Pancreas (tissue), 10 donors: ENCODE results near the gene WDTC1. TPM values are rescaled to one million over a fixed set of nuclear protein-coding genes. Genes with fewer than 3 reads are reported as not detected.
A peak's percentile ranks its signal among the peaks of the same experiment; 100 is the strongest.
"Not testable (repeated sequence)": the region's sequence is repeated elsewhere in the genome, so short reads cannot be mapped to it uniquely, and the experiment has no call there.

ENCODE experiments used
- ATAC-seq, 4 donors: fragments of 200-7000 bp; cut with Tn5 transposase; one replicate each; pipeline versions ENCODE4 v1.8.0 to v1.9.1; 2020; ENCODE audit warnings: mild to moderate bottlenecking in 4 of 4, moderate library complexity in 4 of 4
- DNase-seq, 6 donors: peaks; one replicate each; pipeline ENCODE4 v3.0.0-alpha.2; 2020
- FAIRE-seq: peaks from 2 replicates; lab custom pipeline; 2012; peaks lifted over from hg19 to GRCh38; lab: Jason Lieb, UNC
- H3K27ac ChIP-seq, 4 donors: fragments of 200-600 bp; sonication (generic); 1 replicate in 3 of 4; 2 replicates in 1 of 4; pipeline versions ENCODE4 v1.5.0 to v1.8.0; 2020
- H3K27me3 ChIP-seq, 4 donors: fragments of 200-600 bp; one replicate each; pipeline ENCODE4 v1.8.0; 2021
- H3K36me3 ChIP-seq, 3 donors: fragments of 200-600 bp; sonication (generic) in 1 of 3; one replicate each; pipeline versions ENCODE4 v1.5.0 to v1.8.0; 2020 to 2021
- H3K4me1 ChIP-seq, 3 donors: fragments of 200-600 bp; one replicate each; pipeline ENCODE4 v1.8.0; 2021
- H3K4me3 ChIP-seq, 4 donors: fragments of 200-600 bp; sonication (generic) in 2 of 4; one replicate each; pipeline versions ENCODE4 v1.5.0 to v1.8.0; 2020 to 2021
- H3K9me3 ChIP-seq, 4 donors: fragments of 200-600 bp; one replicate each; pipeline ENCODE4 v1.8.0; 2021
- CTCF ChIP-seq, 4 donors: fragments of 200-600 bp; sonication (generic) in 3 of 4; IDR thresholded peaks; one replicate each; pipeline versions ENCODE4 v1.5.0 to v1.8.0; 2021; ENCODE audit warnings: antibody characterized with exemption in 4 of 4
- WGBS, 2 donors: extraction: QIAGEN DNeasy Blood & Tissue Kit; methylation state at CpG; one replicate each; pipeline ENCODE4 v1.1.7; 2013; 5-methylcytosine and 5-hydroxymethylcytosine counted together
- intact Hi-C, 3 donors: fragments of 100-400 bp; cut with DNase I; formaldehyde crosslinking; loops; one replicate each; pipeline versions ENCODE4 v1.11.1 to v1.14.2; 2022
- polyA plus RNA-seq, 2 donors: library from polyadenylated mRNA; stranded (reverse); fragments of 200-250 nt; gene quantifications; one replicate each; pipeline ENCODE4 v1.2.3, GENCODE V29; 2013
- total RNA-seq, 6 donors: library from RNA; stranded (reverse); fragmentation: NEBNext Ultra II Directional in 4 of 6; extraction: Animal tissue kit (Norgen Biotek cat#: 25700) in 4 of 6; gene quantifications; one replicate each; pipeline versions ENCODE4 v1.2.1 to v1.2.4, GENCODE V29; 2021 to 2023
- donor health status: healthy with polysubstance abuse.
- donor health status: DM: no; HTN: no; CAD: no; lungs with moderate emphysema.
- donor health status: DM: no; HTN: no; CAD: no.
- donor health status: control.
- donor health status: control.
- donor health status: Bipolar disorder and iron deficiency.
- donor health status: DM: yes; HTN: yes; CAD: no.
- donor health status: DM: no; HTN: no; CAD: no.
- donor health status: DM: no; HTN: no; CAD: no.
- donor health status: DM: yes; HTN: yes; CAD: no.

WDTC1 gene
- total and polyA plus RNA-seq, 8 donors: 12.2 to 33.2 (median 18.2) TPM

GRCh38 chr1:27285274-27285660 is 50.8 kb downstream of the WDTC1 start:
- Histone ChIP-seq H3K27ac (no peak overlapping the region), H3K36me3 (peaks cover 0 to 6% (median 6%) of the 10 kb centered on the region in 3 donors), H3K4me3 (no peak overlapping the region), H3K4me1 (no peaks in the 10 kb centered on the region), H3K9me3 (no peaks in the 10 kb centered on the region), H3K27me3 (no peaks in the 10 kb centered on the region)
- WGBS, 2 donors: 70 to 76% methylated on average over 2 of the region's 2 CpGs
- no peak for TF ChIP-seq CTCF (IDR thresholded peaks at IDR 0.05)
- no peak for FAIRE-seq
- DNase-seq: no peak
- intact Hi-C loops: loop anchor here in 1 of 3 donors (10.0 kb wide), 1 partner anchor 90 kb away; no protein-coding TSS in a partner anchor
- ATAC-seq: peak in 1 of 4 donors; percentile 11

GRCh38 chr1:27285821-27286220 is 51.4 kb downstream of the WDTC1 start:
- not testable (repeated sequence) for H3K4me1 ChIP-seq, H3K9me3 ChIP-seq, H3K36me3 ChIP-seq, H3K27me3 ChIP-seq, H3K4me3 ChIP-seq, ATAC-seq, DNase-seq, H3K27ac ChIP-seq, FAIRE-seq
- intact Hi-C loops: loop anchor here in 1 of 3 donors (10.0 kb wide), 1 partner anchor 91 kb away; no protein-coding TSS in a partner anchor
- 96% methylated on average over 7 of the region's 7 CpGs for WGBS, 2 donors

- WGBS, 2 donors: 97 to 98% methylated on average over 15 to 29 of the region's 29 CpGs
- ATAC-seq, H3K36me3 ChIP-seq, H3K4me1 ChIP-seq, DNase-seq, H3K4me3 ChIP-seq, FAIRE-seq, H3K27me3 ChIP-seq, H3K27ac ChIP-seq, H3K9me3 ChIP-seq: not testable (repeated sequence)
- intact Hi-C loops: loop anchor here in 1 of 3 donors (10.0 kb wide), 1 partner anchor 94 kb away; no protein-coding TSS in a partner anchor
These were observed 54.7 kb downstream of the WDTC1 start for GRCh38 chr1:27289125-27289524.

GRCh38 chr1:27290581-27290980 is 56.1 kb downstream of the WDTC1 start:
- H3K4me3 ChIP-seq: no peak overlapping the region
- no peak overlapping the region for H3K27ac ChIP-seq
- intact Hi-C loops: loop anchor here in 1 of 3 donors (10.0 kb wide), 1 partner anchor 96 kb away; no protein-coding TSS in a partner anchor
- no peaks in the 10 kb centered on the region for H3K27me3 ChIP-seq
- 58 to 71% methylated on average over 3 of the region's 3 CpGs for WGBS, 2 donors
- ATAC-seq: no peak
- H3K4me1 ChIP-seq: no peaks in the 10 kb centered on the region
- peaks cover 0 to 6% (median 0%) of the 10 kb centered on the region in 3 donors for H3K36me3 ChIP-seq
- DNase-seq: no peak
- TF ChIP-seq CTCF (IDR thresholded peaks at IDR 0.05): no peak
- no peaks in the 10 kb centered on the region for H3K9me3 ChIP-seq
- no peak for FAIRE-seq

GRCh38 chr1:27292106-27292505 is 57.7 kb downstream of the WDTC1 start:
- TF ChIP-seq CTCF (IDR thresholded peaks at IDR 0.05): no peak
- Histone ChIP-seq H3K4me1 (no peaks in the 10 kb centered on the region), H3K4me3 (no peak overlapping the region), H3K27me3 (no peaks in the 10 kb centered on the region), H3K9me3 (no peaks in the 10 kb centered on the region), H3K27ac (no peak overlapping the region), H3K36me3 (peaks cover 0 to 9% (median 6%) of the 10 kb centered on the region in 3 donors)
- peak in 3 of 4 donors; percentile 18 to 75 (median 72) for ATAC-seq
- no peak for FAIRE-seq
- no peak for DNase-seq
- intact Hi-C loops: loop anchor here in 1 of 3 donors (10.0 kb wide), 1 partner anchor 97 kb away; no protein-coding TSS in a partner anchor
- 50 to 51% methylated on average over 5 of the region's 5 CpGs for WGBS, 2 donors

- no peaks in the 10 kb centered on the region for H3K27me3 ChIP-seq
- H3K9me3 ChIP-seq: no peaks in the 10 kb centered on the region
- ATAC-seq: no peak
- FAIRE-seq: no peak
- H3K4me1 ChIP-seq: no peaks in the 10 kb centered on the region
- no peak overlapping the region for H3K27ac ChIP-seq
- no peak overlapping the region for H3K4me3 ChIP-seq
- 96 to 98% methylated on average over 8 of the region's 8 CpGs for WGBS, 2 donors
- TF ChIP-seq CTCF (IDR thresholded peaks at IDR 0.05): no peak
- intact Hi-C loops: loop anchor here in 1 of 3 donors (10.0 kb wide), 1 partner anchor 99 kb away; no protein-coding TSS in a partner anchor
- peak in 1 of 6 donors; percentile 33 for DNase-seq
- H3K36me3 ChIP-seq: peaks cover 0 to 26% (median 8%) of the 10 kb centered on the region in 3 donors
These were observed 59.5 kb downstream of the WDTC1 start for GRCh38 chr1:27293915-27294314.
